ENCODE data around the gene ELOVL1.
"Not testable (repeated sequence)": the region's sequence is repeated elsewhere in the genome, so short reads cannot be mapped to it uniquely, and the experiment has no call there.

Gene ELOVL1

DNA sequence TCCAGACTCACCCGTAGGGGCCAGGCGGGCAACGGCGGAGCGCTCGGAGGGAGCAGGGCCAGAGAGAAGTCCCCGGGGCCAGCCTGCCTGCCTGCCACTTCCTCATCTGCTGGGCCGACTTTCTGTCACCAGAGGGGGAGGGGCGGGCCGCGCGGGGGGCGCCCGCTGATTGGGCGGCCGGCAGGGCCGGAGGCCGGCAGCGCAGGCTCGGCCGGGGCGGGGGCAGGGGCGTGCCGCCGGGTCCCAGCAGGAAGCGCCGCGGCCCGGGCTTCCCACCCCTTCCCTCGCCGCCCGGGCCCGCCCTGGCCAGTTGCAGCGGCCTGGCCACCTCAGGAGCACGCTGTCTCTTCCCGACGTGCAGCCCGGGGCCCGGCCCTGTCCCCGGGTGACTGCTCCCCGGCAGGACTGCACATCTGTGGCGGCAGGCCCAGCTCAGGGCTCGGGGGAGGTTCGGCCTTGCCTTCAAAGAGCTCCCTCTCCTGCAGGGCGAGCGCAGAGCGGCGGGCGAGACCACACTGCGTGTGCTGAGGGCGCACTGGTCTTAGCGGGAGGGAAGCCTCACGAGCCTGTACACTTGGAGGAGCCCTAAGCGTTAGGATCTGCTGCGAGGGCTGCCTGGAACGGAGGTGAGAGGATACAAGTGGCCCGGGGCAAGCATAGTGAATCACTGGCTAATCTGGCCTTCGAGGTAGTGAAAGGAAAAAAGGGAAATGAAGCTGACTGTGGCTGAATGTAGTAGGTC is at the start of gene ELOVL1:
Gene ELOVL1, minus strand, starts transcription at position 108 of the 742 bp plus-strand sequence. CDS start 2,402 bp downstream, outside the sequence.
- peak; percentile 81 for DNase-seq (ENCODE audit: low read depth)

- DNase-seq (ENCODE audit: low read depth): no peak
Observed at GRCh38 chr1:43415901-43416300, 48.1 kb upstream of the ELOVL1 start.

GRCh38 chr1:43414634-43415223 is 46.9 kb upstream of the ELOVL1 start:
- DNase-seq (ENCODE audit: low read depth): peak; percentile 18

- DNase-seq (ENCODE audit: low read depth): not testable (repeated sequence)
Observed at GRCh38 chr1:43413426-43413825, 45.6 kb upstream of the ELOVL1 start.

GRCh38 chr1:43410571-43410970 is 42.8 kb upstream of the ELOVL1 start:
- no peak for DNase-seq (ENCODE audit: low read depth)

- no peak for DNase-seq (ENCODE audit: low read depth)
Observed at GRCh38 chr1:43405876-43406234, 38.0 kb upstream of the ELOVL1 start.

DNA sequence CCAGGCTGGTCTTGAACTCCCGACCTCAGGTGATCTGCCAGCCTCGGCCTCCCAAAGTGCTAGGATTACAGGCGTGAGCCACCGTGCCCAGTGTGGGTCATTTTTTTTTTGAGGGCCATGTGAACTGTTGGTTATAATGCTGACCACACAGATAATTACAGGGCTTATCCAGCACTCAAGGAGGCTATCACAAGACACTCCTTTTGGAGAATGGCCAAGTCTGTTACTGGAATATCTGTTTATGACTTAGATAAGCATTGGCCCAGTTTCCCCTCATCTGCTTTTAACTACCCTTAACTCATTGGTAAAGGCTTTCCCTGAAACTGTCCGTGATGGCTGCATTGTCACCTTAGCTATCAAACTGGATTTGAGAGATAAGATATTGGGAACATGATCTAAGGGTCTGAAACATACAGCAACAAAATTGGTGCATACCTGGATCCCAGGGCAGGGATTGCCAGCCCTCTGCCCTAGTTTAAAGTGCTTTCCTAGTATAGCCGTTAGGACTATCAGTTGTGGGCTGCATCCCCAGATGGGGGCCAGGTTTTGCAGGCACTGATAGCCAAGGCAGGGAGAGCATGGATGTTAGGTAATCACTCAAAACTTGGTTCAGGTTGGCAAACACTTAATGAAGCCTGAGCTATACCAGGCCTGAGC is 37.5 kb upstream of the ELOVL1 start:
- DNase-seq (ENCODE audit: low read depth): no peak

GRCh38 chr1:43404353-43404752 is 36.5 kb upstream of the ELOVL1 start:
- no peak for DNase-seq (ENCODE audit: low read depth)

- DNase-seq (ENCODE audit: low read depth): no peak
Observed at GRCh38 chr1:43402089-43402865, 34.5 kb upstream of the ELOVL1 start.

- not testable (repeated sequence) for DNase-seq (ENCODE audit: low read depth)
Observed at GRCh38 chr1:43400441-43400840, 32.6 kb upstream of the ELOVL1 start.

- DNase-seq (ENCODE audit: low read depth): no peak
Observed at GRCh38 chr1:43398227-43398626, 30.4 kb upstream of the ELOVL1 start.

- DNase-seq (ENCODE audit: low read depth): no peak
Observed at GRCh38 chr1:43396059-43396458, 28.2 kb upstream of the ELOVL1 start.

DNA sequence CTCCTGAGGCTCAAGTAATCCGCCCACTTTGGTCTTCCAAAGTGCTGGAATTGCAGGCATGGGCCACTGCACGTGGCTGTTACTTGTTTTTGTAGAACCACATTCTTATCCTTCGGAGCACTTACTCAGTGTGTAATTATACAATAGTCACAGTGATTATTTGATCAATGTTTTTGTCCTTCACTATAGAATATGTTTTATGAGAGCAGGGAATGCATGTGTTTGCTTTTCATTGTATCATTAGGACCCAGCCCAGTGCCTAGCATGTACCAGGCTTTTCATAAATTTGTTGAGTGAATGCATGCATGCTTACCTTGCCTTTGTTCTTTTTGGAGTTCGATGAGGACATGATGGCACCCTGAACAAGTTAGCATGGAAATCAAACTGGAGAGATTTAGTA is 27.7 kb upstream of the ELOVL1 start:
- DNase-seq (ENCODE audit: low read depth): no peak

DNA sequence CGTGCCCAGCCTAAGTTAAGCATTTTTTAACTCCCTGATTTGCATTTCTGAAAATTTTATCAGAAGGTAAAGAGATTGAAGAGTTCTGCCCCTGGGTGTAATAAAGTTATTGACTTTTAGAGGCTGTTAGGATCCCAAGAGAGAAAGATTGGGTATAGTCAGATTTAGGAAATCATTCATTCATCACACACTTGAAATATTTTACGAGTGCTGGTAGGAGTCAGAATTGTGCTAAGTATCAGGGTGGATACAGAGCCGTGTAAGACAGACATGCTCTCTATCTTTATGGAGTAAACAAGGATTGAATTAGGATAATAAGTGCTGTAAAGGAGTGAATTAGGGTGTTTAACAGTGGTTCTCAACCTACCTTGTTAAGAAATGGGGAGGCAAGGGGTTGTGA is 24.9 kb upstream of the ELOVL1 start:
- no peak for DNase-seq (ENCODE audit: low read depth)

DNA sequence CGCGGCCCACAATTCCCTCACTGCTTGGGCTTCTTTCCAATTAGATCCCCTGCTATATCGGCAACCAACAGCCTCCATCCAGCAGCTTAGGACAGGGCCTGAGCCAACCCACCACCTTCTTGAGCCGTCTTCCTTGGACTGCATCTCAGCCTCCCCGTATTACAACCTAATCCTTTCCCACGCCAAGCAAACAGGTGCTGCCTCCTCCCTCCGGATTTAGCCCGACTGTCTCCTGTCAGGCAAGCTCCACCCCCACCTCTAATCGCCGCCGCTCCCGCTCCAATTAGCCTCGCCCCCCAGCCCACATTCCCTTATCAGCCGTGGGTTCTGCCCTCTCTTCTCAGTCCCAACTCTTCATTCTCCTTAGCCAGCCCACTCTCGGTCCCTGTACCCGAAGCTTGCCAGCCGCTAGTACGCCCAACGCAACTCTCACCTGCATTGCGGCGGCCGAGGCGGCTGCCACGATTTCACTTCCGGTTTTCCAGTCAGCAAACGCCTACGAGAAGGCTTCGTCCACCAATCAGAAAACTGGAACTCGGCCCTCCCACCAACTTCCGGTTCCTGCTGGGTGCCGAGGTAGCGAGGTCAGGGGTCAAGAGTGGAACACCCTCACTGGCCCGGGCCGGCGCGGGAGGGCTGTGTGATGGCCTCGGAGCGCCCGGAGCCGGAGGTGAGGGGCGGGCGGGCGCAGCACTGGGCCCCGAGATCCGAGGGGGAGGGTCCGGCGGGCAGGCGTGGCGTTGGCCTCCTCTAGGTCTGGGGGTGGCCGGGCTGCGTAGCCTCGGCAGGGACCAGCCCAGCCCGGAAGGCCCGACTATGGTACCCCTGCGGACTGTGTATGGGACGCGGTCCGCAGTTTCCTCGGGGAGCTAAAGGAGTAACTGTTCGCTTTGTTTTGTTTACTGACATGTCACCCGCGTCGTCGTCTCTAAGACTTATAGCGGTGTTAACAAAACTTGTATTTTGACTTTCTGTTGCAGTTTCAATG is 21.8 kb upstream of the ELOVL1 start, which contains the start of the genes MED8 and SZT2:
Gene MED8, minus strand, starts transcription at position 475 of the 988 bp plus-strand sequence. Its CDS starts 36 bp downstream, at position 439.
Gene SZT2, plus strand, starts transcription at position 574 of the 988 bp plus-strand sequence. Its CDS starts 70 bp downstream, at position 644.
- peak; percentile 81 for DNase-seq (ENCODE audit: low read depth)

DNA sequence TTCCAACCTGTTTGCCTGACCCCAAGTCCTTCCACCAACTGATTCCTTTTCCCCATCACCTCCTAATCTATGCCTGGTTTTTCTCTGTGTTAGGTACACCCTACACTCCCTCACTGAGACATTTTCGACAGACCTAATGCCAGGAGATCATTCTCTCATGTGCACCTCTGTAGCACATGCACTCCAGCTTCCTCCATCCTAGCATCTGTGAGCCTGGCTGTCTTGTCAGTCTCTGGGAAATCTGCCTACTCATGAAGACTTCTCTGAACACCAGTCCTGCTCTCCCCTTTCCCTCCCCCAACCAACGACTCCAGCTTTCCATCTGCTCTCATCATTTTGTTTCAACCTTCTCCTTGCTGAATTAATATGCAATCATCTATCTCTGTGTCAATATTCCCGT is 20.8 kb upstream of the ELOVL1 start:
- no peak for DNase-seq (ENCODE audit: low read depth)

DNA sequence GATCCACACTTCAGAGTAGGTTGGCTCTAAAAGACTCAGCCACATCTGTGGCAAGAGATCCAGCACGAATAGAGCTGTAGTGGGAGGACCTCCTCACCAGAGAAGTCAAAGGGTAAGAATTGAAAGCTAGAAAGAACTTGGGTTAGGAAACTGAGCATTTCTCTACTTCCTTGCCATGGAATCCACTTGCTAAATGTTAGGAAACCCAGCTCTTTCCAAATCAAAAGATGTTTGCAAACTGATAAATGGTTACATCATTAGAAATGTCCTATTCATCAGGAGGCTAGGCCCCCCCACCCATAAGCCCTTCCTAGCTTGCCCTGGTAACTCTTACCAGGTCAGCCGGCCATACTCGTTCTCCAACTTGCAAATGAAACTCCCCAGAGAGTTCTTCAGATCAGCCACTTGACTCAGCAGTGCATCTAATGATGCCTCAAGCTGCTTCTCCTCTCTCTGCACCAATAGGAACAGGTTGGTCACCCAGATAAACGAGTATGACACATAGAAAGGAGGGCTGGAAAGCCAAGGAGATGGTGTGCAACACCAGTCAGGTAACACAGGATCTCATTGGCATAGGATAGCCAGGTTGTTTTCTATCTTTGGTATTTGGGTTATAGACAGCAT is 20.3 kb upstream of the ELOVL1 start:
- no peak for DNase-seq (ENCODE audit: low read depth)

GRCh38 chr1:43386676-43387075 is 18.9 kb upstream of the ELOVL1 start:
- no peak for DNase-seq (ENCODE audit: low read depth)

GRCh38 chr1:43383449-43383848 is 15.6 kb upstream of the ELOVL1 start:
- DNase-seq (ENCODE audit: low read depth): no peak

DNA sequence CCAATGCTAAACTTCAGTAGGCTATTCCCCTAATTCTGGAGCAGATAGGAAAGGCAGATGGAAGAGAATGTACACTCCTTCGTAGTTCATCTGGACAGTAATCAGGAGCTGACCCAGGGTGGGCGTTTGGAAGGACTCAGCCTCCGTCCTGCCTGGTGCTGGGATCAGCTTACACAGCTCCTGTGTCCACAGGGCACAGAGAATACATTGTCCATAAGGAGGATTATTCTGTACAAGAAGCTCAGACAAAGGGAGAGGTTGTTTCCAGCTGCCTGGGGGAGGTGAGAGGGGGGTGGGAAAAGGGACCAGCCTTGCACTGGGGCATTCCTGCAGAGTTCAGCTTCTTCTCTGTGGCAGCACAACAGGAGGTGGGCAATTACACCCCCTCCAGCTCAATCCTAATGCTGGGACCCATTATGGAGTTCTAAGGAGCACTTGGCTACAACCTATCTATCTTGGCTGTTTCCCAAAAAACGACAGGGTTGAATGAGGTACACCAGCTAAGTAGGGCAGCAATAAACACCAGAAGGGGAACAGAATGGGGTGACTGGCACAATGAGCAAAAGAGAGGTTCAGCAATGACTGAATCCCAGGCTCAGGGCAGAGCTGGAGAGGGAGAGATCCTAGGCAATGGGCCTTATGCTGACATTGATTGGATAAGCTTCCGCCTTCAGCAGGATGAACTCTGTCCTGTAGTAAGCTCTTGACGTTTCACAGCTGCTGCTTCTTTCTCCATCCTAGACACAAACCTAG is 14.4 kb upstream of the ELOVL1 start:
- no peak for DNase-seq (ENCODE audit: low read depth)
